Thyroid gland (tissue), 4 donors: ENCODE data around the gene CAMK1D.

ENCODE experiments used
- CTCF ChIP-seq, 6 experiments: fragments of 200-600 bp in 3 of 6; fragments of 450-650 bp in 3 of 6; sonication (generic) in 3 of 6; IDR thresholded peaks; one replicate each; pipeline ENCODE4 v1.5.1; 2016 to 2019; ENCODE audit warnings: antibody characterized with exemption in 6 of 6, mild to moderate bottlenecking in 2 of 6, inconsistent platforms in 1 of 6, moderate library complexity in 1 of 6
- POLR2A ChIP-seq, 2 donors: fragments of 450-650 bp; IDR thresholded peaks; one replicate each; pipeline ENCODE4 v1.6.1; 2017; ENCODE audit warnings: antibody characterized with exemption in 2 of 2, mild to moderate bottlenecking in 2 of 2, moderate library complexity in 1 of 2

GRCh38 chr10:12847361-12847975 lies 498.1 kb downstream of the CAMK1D start:
- TF ChIP-seq POLR2A (IDR thresholded peaks at IDR 0.05) (no peak), CTCF (IDR thresholded peaks at IDR 0.05) (no peak)
